ENCODE results near the gene NUFIP2.
"Not testable (repeated sequence)": the region's sequence is repeated elsewhere in the genome, so short reads cannot be mapped to it uniquely, and the experiment has no call there.

NUFIP2 gene

DNA sequence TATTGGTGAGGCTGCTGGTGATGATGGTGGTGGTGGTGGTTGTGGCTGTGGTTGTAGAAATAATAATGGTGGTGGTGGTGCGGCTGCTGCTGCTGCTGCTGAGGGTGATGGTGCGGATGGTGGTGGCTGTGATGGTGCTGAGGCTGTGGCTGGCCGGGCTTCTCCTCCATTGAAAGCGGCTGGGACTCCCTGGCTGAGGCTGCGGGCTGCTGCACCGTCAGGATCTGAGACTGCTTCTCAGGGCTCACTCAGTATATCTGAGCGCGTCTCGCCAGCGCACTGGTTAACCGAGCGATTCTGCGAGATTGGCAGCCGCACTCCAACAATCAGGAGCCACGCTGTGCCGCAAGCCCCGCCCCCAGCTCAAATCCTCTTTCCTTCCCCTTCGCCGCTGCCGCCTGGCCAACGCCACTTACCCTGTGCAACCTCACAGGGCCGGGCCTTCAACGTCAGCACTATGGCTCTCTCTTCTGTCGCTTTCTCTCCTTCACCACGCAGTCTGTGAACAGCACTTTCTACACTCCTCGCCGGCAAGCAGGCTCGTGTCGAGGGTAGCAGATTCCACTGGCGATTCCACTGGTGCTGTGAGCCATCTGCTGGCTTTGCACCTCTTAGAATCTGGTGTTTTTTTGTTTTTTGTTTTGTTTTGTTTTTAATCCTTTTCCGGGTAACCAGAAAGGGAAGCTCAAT lies at the start of gene NUFIP2:
TSS of gene NUFIP2 (minus strand) at position 259 of the 690 bp plus-strand sequence. CDS start at position 170, 89 bp downstream.
- peak; percentile 99 for DNase-seq (ENCODE audit: low read depth, low spot score)

DNA sequence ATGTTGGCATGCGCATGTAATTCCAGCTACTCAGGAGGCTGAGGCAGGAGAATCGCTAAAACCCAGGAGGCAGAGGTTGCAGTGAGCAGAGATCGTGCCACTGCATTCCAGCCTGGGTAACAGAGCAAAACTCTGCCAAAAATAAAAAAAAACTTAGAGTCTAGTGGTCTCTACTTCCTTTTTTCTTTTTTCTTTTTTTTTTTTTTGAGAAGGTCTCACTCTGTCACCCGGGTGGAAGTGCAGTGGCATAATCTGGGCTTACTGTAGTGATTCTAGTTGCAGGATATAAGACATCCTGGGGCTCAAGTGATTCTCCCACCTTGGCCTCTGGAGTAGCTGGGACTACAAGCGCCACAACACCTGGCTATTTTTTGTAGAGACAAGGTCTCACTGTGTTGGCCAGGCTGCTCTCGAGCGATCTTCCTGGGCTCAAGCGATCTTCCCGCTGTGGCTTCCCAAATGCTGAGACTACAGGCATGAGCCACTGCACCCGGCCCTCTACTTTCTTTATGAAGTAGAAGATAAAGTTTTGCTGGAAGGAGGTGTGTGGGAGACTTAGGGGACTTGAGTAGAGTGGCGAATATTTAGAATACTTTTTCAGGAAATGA lies 48.3 kb upstream of the NUFIP2 start:
- no peak for DNase-seq (ENCODE audit: low read depth, low spot score)

DNA sequence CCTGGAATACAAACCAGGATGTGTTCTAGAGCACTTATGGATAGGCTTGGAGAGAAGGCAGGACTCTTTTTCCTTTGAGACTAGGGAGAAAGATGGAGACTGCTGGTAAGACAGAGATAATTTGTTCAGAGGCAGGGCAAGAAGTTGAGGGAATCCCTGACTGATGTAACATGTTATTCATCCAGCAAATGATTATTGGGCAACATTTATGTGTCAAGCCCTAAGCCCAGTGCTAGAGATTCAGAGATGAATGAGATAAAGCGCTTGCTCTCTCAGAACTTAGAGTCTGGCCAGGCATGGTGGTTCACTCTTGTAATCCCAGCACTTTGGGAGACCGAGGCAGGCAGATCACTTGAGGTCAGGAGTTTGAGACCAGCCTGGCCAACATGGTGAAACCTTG lies 47.8 kb upstream of the NUFIP2 start:
- no peak for DNase-seq (ENCODE audit: low read depth, low spot score)

GRCh38 chr17:29339016-29339415 lies 45.1 kb upstream of the NUFIP2 start:
- DNase-seq (ENCODE audit: low read depth, low spot score): not testable (repeated sequence)

DNA sequence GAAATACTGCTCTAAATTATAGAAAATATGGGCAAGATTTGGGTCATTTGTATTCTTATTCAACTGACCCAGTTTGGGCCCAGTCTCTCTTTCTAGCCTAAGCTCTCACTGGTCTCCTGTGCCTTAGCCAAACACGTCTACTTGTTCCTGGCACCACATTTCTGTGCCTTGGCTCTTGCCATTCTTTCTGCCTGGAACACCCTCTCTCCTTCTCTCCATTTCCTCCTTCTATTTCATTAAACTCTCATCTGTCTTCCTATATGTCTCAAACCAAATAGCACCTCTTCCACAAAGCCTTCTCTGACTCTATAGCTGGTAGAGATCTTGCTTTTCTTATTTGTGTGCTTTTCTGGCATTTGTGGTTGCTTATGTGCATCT lies 37.7 kb upstream of the NUFIP2 start:
- no peak for DNase-seq (ENCODE audit: low read depth, low spot score)

GRCh38 chr17:29331075-29331707 lies 37.2 kb upstream of the NUFIP2 start:
- DNase-seq (ENCODE audit: low read depth, low spot score): no peak

DNA sequence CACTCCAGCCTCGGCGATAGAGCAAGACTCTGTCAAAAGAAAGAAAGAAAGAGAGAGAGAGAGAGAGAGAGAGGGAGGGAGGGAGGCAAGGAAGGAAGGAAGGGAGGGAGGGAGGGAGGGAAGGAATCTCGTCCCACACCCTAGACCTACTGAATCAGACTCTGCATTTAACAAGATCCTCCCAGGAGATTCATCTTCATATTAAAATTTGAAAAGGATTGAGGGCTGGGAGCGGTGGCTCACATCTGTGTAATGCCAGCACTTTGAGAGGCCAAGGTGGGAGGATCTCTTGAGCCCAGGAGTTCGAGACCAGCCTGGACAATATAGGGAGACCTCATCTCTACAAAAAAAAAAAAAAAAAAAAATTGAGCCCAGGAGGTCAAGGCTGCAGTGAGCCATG lies 33.5 kb upstream of the NUFIP2 start:
- no peak for DNase-seq (ENCODE audit: low read depth, low spot score)

GRCh38 chr17:29326023-29326813 lies 32.3 kb upstream of the NUFIP2 start:
- no peak for DNase-seq (ENCODE audit: low read depth, low spot score)

DNA sequence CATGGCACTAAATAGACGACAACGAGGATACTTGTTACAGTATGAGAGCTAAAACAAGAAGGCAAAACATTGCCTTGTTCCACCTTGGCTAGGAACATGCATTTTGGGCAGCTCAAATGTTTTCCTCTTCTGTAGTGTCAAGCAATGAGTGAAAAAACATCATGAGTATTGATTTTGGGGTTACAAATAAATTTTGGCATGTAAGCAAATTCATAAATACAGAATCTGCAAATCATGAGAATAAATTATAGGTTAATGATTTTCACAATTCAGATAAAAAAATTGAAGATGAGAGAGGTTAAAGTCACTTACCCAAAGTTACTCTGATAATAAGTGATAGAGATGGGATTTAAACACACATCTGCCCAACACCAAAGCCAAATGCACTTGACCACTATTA lies 28.4 kb upstream of the NUFIP2 start:
- no peak for DNase-seq (ENCODE audit: low read depth, low spot score)

GRCh38 chr17:29303386-29303785 lies 9.4 kb upstream of the NUFIP2 start:
- DNase-seq (ENCODE audit: low read depth, low spot score): no peak

GRCh38 chr17:29299031-29299430 lies 5.1 kb upstream of the NUFIP2 start:
- DNase-seq (ENCODE audit: low read depth, low spot score): no peak

GRCh38 chr17:29295420-29295819 lies 1.5 kb upstream of the NUFIP2 start:
- no peak for DNase-seq (ENCODE audit: low read depth, low spot score)

- DNase-seq (ENCODE audit: low read depth, low spot score): no peak
Observed at GRCh38 chr17:29294580-29294900, 592 bp upstream of the NUFIP2 start.

GRCh38 chr17:29292992-29293889 lies 707 bp downstream of the NUFIP2 start:
- peak; percentile 67 for DNase-seq (ENCODE audit: low read depth, low spot score)

DNA sequence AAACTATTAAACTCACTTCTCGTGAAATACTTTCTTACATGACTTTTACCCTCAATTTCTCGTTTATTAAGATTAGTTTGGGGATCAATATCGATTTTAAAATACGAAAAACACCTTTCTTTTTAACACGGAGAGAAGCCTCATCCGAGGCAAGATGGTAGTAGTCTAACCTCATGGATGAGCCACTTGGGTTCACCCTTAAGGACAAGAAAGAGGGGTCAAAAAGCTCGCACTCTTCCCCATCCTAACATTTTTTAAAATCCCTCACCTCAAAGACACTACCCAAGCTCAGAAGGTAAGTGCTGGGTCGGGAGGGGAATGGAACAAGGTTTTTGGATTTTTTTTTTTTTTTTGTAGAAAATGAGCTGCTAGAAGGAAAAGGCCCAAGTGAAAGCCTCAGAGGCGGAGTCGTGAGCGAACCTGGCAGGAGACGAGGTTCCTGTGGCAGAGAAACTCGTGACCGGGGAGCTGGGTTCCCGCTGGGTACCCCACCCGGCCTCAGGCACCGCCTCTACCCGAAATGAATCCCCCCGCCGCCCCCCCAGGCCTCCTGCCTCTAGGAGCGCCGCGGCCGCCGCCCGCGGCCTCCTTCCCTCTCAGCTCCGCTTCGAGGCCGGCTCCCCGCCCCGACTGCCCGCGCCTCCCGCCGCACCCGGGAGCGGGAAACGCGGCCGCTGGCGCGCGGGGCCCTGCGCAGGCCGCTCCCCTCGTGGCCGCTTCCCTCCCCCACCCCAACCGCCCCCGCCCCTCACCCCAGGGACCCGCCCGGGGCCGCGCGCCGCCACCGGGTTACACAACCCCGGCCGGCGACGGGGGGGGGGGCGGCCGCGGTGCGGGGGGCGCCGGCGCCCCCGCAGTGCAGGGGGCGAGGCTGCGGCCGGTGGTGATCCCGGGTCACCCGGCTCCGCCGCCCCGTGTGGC lies 1.6 kb downstream of the NUFIP2 start:
- DNase-seq (ENCODE audit: low read depth, low spot score): peak; percentile 53

DNA sequence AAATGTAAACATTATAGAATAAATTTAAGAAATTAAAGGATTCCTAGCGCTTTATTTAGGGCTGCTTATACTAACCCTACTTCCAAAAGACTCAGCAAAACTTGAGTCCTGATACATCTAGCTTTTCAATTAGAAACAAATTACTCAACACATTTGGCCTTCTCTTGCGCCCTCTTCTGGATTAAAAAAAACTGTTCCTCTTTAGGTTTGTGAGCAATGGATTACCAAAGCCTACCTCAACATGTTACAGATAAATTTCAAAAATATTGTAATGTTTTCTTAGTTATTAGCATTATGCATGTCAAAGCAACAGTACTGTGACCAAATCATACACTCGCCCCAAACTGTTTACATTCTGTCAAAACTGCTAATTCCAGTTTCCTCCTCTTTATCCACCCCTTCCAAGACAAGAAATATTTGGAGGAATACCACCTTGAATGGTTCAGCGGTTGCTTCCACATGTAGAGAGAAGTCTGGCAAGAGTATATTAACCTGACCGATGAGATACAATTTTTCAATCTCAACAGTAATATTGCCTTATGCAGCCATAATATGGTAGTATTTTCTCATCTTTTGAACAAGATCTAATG lies 2.7 kb downstream of the NUFIP2 start:
- peak; percentile 58 for DNase-seq (ENCODE audit: low read depth, low spot score)

- no peak for DNase-seq (ENCODE audit: low read depth, low spot score)
Observed at GRCh38 chr17:29289852-29290251, 4.1 kb downstream of the NUFIP2 start.

- DNase-seq (ENCODE audit: low read depth, low spot score): no peak
Observed at GRCh38 chr17:29283961-29284360, 10.0 kb downstream of the NUFIP2 start.

DNA sequence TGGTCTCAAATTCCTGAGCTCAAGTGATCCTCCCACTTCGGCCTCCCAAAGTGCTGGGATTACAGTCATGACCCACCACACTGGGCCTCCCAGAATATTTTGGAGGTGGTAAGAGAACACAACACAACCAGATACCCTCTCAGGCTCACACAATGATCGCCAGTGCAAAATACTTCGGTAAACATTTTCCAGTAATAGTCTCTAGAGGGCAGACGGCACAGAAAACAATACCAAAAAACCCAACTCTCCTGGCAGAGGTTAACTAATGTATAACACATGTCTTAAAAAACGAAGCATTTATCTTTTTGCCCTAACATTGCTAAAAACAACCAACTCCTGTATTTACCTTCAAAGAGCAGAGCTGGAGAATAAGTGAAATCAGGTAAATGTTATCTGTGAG lies 10.5 kb downstream of the NUFIP2 start:
- no peak for DNase-seq (ENCODE audit: low read depth, low spot score)
